Trophoblast cell (in vitro differentiated cells and primary cell): ENCODE results near the gene HMCES.

Source experiments
- DNase-seq, 2 donors: peaks; one replicate each; pipeline ENCODE4 v3.0.0-alpha.2; 2016
- H2AFZ ChIP-seq: 2 replicates; pipeline ENCODE4 v1.6.1; 2013; ENCODE audit warnings: low read length, moderate library complexity, mild to moderate bottlenecking; ENCODE audit not compliant: insufficient read depth, poor library complexity
- H2AK5ac ChIP-seq: 2 replicates; pipeline ENCODE4 v1.6.1; 2013; ENCODE audit warnings: mild to moderate bottlenecking, low read length
- H2BK120ac ChIP-seq: 2 replicates; pipeline ENCODE4 v1.6.1; 2013; ENCODE audit warnings: low read length, mild to moderate bottlenecking, moderate library complexity; ENCODE audit not compliant: insufficient read depth, poor library complexity
- H2BK12ac ChIP-seq: 2 replicates; pipeline ENCODE4 v1.6.1; 2013; ENCODE audit warnings: mild to moderate bottlenecking, low read length, moderate library complexity
- H2BK5ac ChIP-seq: 2 replicates; pipeline ENCODE4 v1.6.1; 2013; ENCODE audit warnings: low read length, low read depth, moderate library complexity, mild to moderate bottlenecking; ENCODE audit not compliant: poor library complexity
- H3K14ac ChIP-seq: 2 replicates; pipeline ENCODE4 v1.6.1; 2013; ENCODE audit warnings: mild to moderate bottlenecking, low read length
- H3K18ac ChIP-seq: 2 replicates; pipeline ENCODE4 v1.6.1; 2013; ENCODE audit warnings: mild to moderate bottlenecking, low read length
- H3K23ac ChIP-seq: 2 replicates; pipeline ENCODE4 v1.6.1; 2013; ENCODE audit warnings: low read length
- H3K27ac ChIP-seq: 2 replicates; pipeline ENCODE4 v1.5.1; 2013; ENCODE audit warnings: low read depth, mild to moderate bottlenecking, inconsistent platforms, low read length, moderate library complexity
- H3K27me3 ChIP-seq: 2 replicates; pipeline ENCODE4 v1.6.1; 2013; ENCODE audit warnings: inconsistent platforms, mild to moderate bottlenecking, low read length, moderate library complexity; ENCODE audit not compliant: insufficient read depth
- H3K36me3 ChIP-seq, 2 experiments: 1 replicate in 1 of 2; 2 replicates in 1 of 2; pipeline ENCODE4 v1.6.1; 2013; ENCODE audit warnings: low read length in 2 of 2, mild to moderate bottlenecking in 2 of 2, moderate library complexity in 1 of 2; ENCODE audit not compliant: insufficient read depth in 2 of 2, control insufficient read depth in 1 of 2
- H3K4ac ChIP-seq: 2 replicates; pipeline ENCODE4 v1.6.1; 2013; ENCODE audit warnings: low read depth, mild to moderate bottlenecking, low read length, moderate library complexity
- H3K4me1 ChIP-seq, 2 experiments: 1 replicate in 1 of 2; 2 replicates in 1 of 2; pipeline ENCODE4 v1.6.1; 2013; ENCODE audit warnings: low read length in 2 of 2, mild to moderate bottlenecking in 2 of 2, moderate library complexity in 1 of 2; ENCODE audit not compliant: insufficient read depth in 2 of 2, control insufficient read depth in 1 of 2
- H3K4me2 ChIP-seq: 2 replicates; pipeline ENCODE4 v1.6.1; 2013; ENCODE audit warnings: inconsistent platforms, mild to moderate bottlenecking, low read length, moderate library complexity
- H3K4me3 ChIP-seq: 2 replicates; pipeline ENCODE4 v1.5.1; 2013; ENCODE audit warnings: mild to moderate bottlenecking, low read depth, low read length, inconsistent platforms
- H3K79me1 ChIP-seq: one replicate; pipeline ENCODE4 v1.6.1; 2013; ENCODE audit warnings: low read length
- H3K79me2 ChIP-seq: 2 replicates; pipeline ENCODE4 v1.6.1; 2013; ENCODE audit warnings: low read length, mild to moderate bottlenecking; ENCODE audit not compliant: control insufficient read depth, insufficient read depth, poor library complexity
- H3K9ac ChIP-seq: 2 replicates; pipeline ENCODE4 v1.6.1; 2013; ENCODE audit warnings: mild to moderate bottlenecking, low read length
- H3K9me3 ChIP-seq: 2 replicates; pipeline ENCODE4 v1.6.1; 2013; ENCODE audit warnings: low read depth, mild to moderate bottlenecking, control low read depth, inconsistent platforms, low read length; ENCODE audit not compliant: insufficient read depth
- H4K12ac ChIP-seq: 2 replicates; pipeline ENCODE4 v1.6.1; 2013; ENCODE audit warnings: low read depth, mild to moderate bottlenecking, low read length, moderate library complexity
- H4K8ac ChIP-seq: 2 replicates; pipeline ENCODE4 v1.6.1; 2013; ENCODE audit warnings: low read depth, mild to moderate bottlenecking, low read length, moderate library complexity
- H4K91ac ChIP-seq: one replicate; pipeline ENCODE4 v1.6.1; 2013; ENCODE audit warnings: low read depth, mild to moderate bottlenecking, low read length, moderate library complexity
- WGBS: extraction: QIAGEN DNeasy Blood & Tissue Kit; methylation state at CpG from one replicate; pipeline ENCODE4 v1.1.7; 2013; ENCODE audit warnings: missing lambda C conversion rate; ENCODE audit not compliant: insufficient read length, insufficient coverage; ENCODE audit errors: extremely low coverage; 5-methylcytosine and 5-hydroxymethylcytosine counted together

HMCES gene

GRCh38 chr3:129312021-129312639, 33.5 kb downstream of the HMCES start:
- no peaks in the 10 kb centered on the region for H3K36me3 ChIP-seq
- peaks cover 17 to 26% of the 10 kb centered on the region in 2 experiments for H3K4me1 ChIP-seq
- H2AK5ac ChIP-seq = no peak overlapping the region
- H4K8ac ChIP-seq = no peak overlapping the region
- H2BK120ac ChIP-seq = no peak overlapping the region
- no peak for DNase-seq
- H3K9me3 ChIP-seq = no peaks in the 10 kb centered on the region
- H4K91ac ChIP-seq = no peak overlapping the region
- H3K18ac ChIP-seq = no peak overlapping the region
- no peak overlapping the region for H2BK5ac ChIP-seq
- no CpG with 5 or more reads among the region's 2 CpGs for WGBS
- H3K9ac ChIP-seq = no peak overlapping the region
- no peak overlapping the region for H3K4ac ChIP-seq
- H3K79me1 ChIP-seq = peaks cover 13% of the 10 kb centered on the region
- no peak overlapping the region for H3K27ac ChIP-seq
- H3K4me3 ChIP-seq = no peak overlapping the region
- H4K12ac ChIP-seq = no peak overlapping the region
- H3K27me3 ChIP-seq = no peaks in the 10 kb centered on the region
- no peak overlapping the region for H3K14ac ChIP-seq
- H2BK12ac ChIP-seq = no peak overlapping the region
- H2AFZ ChIP-seq = no peak overlapping the region
- H3K79me2 ChIP-seq = peaks cover 8% of the 10 kb centered on the region
- no peak overlapping the region for H3K23ac ChIP-seq
- H3K4me2 ChIP-seq = no peak overlapping the region

GRCh38 chr3:129312671-129313414, 34.2 kb downstream of the HMCES start:
- H3K79me1 ChIP-seq = peaks cover 13% of the 10 kb centered on the region
- H3K79me2 ChIP-seq = peaks cover 8% of the 10 kb centered on the region
- H3K4me2 ChIP-seq = no peak overlapping the region
- no peak overlapping the region for H4K12ac ChIP-seq
- H3K4me3 ChIP-seq = no peak overlapping the region
- H3K14ac ChIP-seq = no peak overlapping the region
- no peak overlapping the region for H3K27ac ChIP-seq
- H2BK120ac ChIP-seq = no peak overlapping the region
- H4K91ac ChIP-seq = no peak overlapping the region
- H3K23ac ChIP-seq = no peak overlapping the region
- no peak overlapping the region for H2BK12ac ChIP-seq
- no peak overlapping the region for H2AK5ac ChIP-seq
- H2AFZ ChIP-seq = no peak overlapping the region
- no peaks in the 10 kb centered on the region for H3K36me3 ChIP-seq
- no peaks in the 10 kb centered on the region for H3K9me3 ChIP-seq
- no peak overlapping the region for H3K4ac ChIP-seq
- no peak overlapping the region for H3K18ac ChIP-seq
- DNase-seq = peak in 1 of 2 donors; percentile 19
- no peak overlapping the region for H2BK5ac ChIP-seq
- H4K8ac ChIP-seq = no peak overlapping the region
- H3K27me3 ChIP-seq = no peaks in the 10 kb centered on the region
- no peak overlapping the region for H3K9ac ChIP-seq
- peaks cover 17 to 26% of the 10 kb centered on the region in 2 experiments for H3K4me1 ChIP-seq

GRCh38 chr3:129313415-129313664, 34.7 kb downstream of the HMCES start:
- no peak overlapping the region for H3K9ac ChIP-seq
- H2BK5ac ChIP-seq = no peak overlapping the region
- H3K9me3 ChIP-seq = no peaks in the 10 kb centered on the region
- no peak overlapping the region for H3K4me2 ChIP-seq
- no peak overlapping the region for H3K23ac ChIP-seq
- H4K8ac ChIP-seq = no peak overlapping the region
- H4K91ac ChIP-seq = no peak overlapping the region
- no peak overlapping the region for H3K27ac ChIP-seq
- H3K4me3 ChIP-seq = no peak overlapping the region
- no peak overlapping the region for H3K14ac ChIP-seq
- no peak for DNase-seq
- H3K4me1 ChIP-seq = peaks cover 17 to 26% of the 10 kb centered on the region in 2 experiments
- H2AK5ac ChIP-seq = no peak overlapping the region
- H3K27me3 ChIP-seq = no peaks in the 10 kb centered on the region
- no peak overlapping the region for H3K18ac ChIP-seq
- peaks cover 8% of the 10 kb centered on the region for H3K79me2 ChIP-seq
- H2BK12ac ChIP-seq = no peak overlapping the region
- no peaks in the 10 kb centered on the region for H3K36me3 ChIP-seq
- peaks cover 13% of the 10 kb centered on the region for H3K79me1 ChIP-seq
- H2AFZ ChIP-seq = no peak overlapping the region
- H4K12ac ChIP-seq = no peak overlapping the region
- no peak overlapping the region for H3K4ac ChIP-seq
- H2BK120ac ChIP-seq = no peak overlapping the region

- H3K4me2 ChIP-seq = peak overlapping the region; percentile 65
- no peak overlapping the region for H3K9ac ChIP-seq
- no peak overlapping the region for H3K14ac ChIP-seq
- H2AK5ac ChIP-seq = no peak overlapping the region
- no peak overlapping the region for H2BK12ac ChIP-seq
- no peak overlapping the region for H3K18ac ChIP-seq
- H3K79me1 ChIP-seq = peaks cover 13% of the 10 kb centered on the region
- no peak overlapping the region for H4K8ac ChIP-seq
- H3K36me3 ChIP-seq = peaks cover 0 to 2% of the 10 kb centered on the region in 2 experiments
- H3K79me2 ChIP-seq = peaks cover 8% of the 10 kb centered on the region
- no peak overlapping the region for H4K12ac ChIP-seq
- no peak overlapping the region for H3K27ac ChIP-seq
- H3K27me3 ChIP-seq = no peaks in the 10 kb centered on the region
- WGBS = no CpG with 5 or more reads among the region's 7 CpGs
- H4K91ac ChIP-seq = no peak overlapping the region
- H2AFZ ChIP-seq = no peak overlapping the region
- no peak overlapping the region for H2BK5ac ChIP-seq
- H3K9me3 ChIP-seq = no peaks in the 10 kb centered on the region
- DNase-seq = peak; percentile 60 to 75
- no peak overlapping the region for H3K4ac ChIP-seq
- H3K23ac ChIP-seq = no peak overlapping the region
- no peak overlapping the region for H2BK120ac ChIP-seq
- no peak overlapping the region for H3K4me3 ChIP-seq
- peaks cover 17 to 26% of the 10 kb centered on the region in 2 experiments for H3K4me1 ChIP-seq
Measured at GRCh38 chr3:129313665-129314385, 35.2 kb downstream of the HMCES start.
